Omental fat pad (tissue), 4 donors: ENCODE data around the gene KBTBD4. TPM values are rescaled to one million over a fixed set of nuclear protein-coding genes. Genes with fewer than 3 reads are reported as not detected.
A peak's percentile ranks its signal among the peaks of the same experiment; 100 is the strongest.

Experiments
- ATAC-seq: fragments of 150-250 bp; one replicate; pipeline ENCODE4 v1.9.1; 2016; ENCODE audit warnings: mild to moderate bottlenecking, moderate library complexity; ENCODE audit not compliant: low FRiP score
- DNase-seq: peaks from one replicate; pipeline ENCODE4 v3.0.0-alpha.2; 2019; ENCODE audit warnings: low spot score
- CTCF ChIP-seq, 3 donors: fragments of 450-650 bp; IDR thresholded peaks; one replicate each; pipeline ENCODE4 v1.5.1; 2016 to 2017; ENCODE audit warnings: antibody characterized with exemption in 3 of 3, mild to moderate bottlenecking in 3 of 3, moderate library complexity in 2 of 3
- total RNA-seq, 4 donors: library from RNA; depleted of rRNA; stranded (reverse); fragments of >200 nt; gene quantifications; one replicate each; pipeline ENCODE4 v1.1.0, GENCODE V29; 2016

KBTBD4 gene
- total RNA-seq = 10 to 100 TPM; 12.4 to 18.7 (median 16.7) TPM

GRCh38 chr11:47578524-47579494 is at the start of gene KBTBD4, which contains the start of gene NDUFS3:
TSS of gene KBTBD4 (minus strand) at chr11:47578970. CDS start at chr11:47578951, 19 bp downstream.
TSS of gene NDUFS3 (plus strand) at chr11:47579074. CDS start at chr11:47579092, 18 bp downstream.
- no peak for TF ChIP-seq CTCF (IDR thresholded peaks at IDR 0.05)
- peak; percentile 95 for ATAC-seq
- peak; percentile 92 for DNase-seq

GRCh38 chr11:47628026-47628425 is 49.3 kb upstream of the KBTBD4 start:
- TF ChIP-seq CTCF (IDR thresholded peaks at IDR 0.05) = no peak
- ATAC-seq = no peak

GRCh38 chr11:47626234-47626633 is 47.5 kb upstream of the KBTBD4 start:
- DNase-seq (no peak), ATAC-seq (no peak)
- no peak for TF ChIP-seq CTCF (IDR thresholded peaks at IDR 0.05)

More at GRCh38 chr11:47628026-47628425, 49.3 kb upstream of the KBTBD4 start:
- no peak for DNase-seq

- no peak for TF ChIP-seq CTCF (IDR thresholded peaks at IDR 0.05)
- ATAC-seq (no peak), DNase-seq (no peak)
These were observed 42.1 kb upstream of the KBTBD4 start for GRCh38 chr11:47620836-47621378.

- DNase-seq (no peak), ATAC-seq (no peak)
- no peak for TF ChIP-seq CTCF (IDR thresholded peaks at IDR 0.05)
These were observed 38.6 kb upstream of the KBTBD4 start for GRCh38 chr11:47617417-47617809.

GRCh38 chr11:47616726-47617416 is 38.1 kb upstream of the KBTBD4 start:
- DNase-seq (no peak), ATAC-seq (peak; percentile 75)
- TF ChIP-seq CTCF (IDR thresholded peaks at IDR 0.05) = no peak
